Loucy (cell line): ENCODE data around the gene SLC5A4.

ENCODE experiments used
- CTCF ChIP-seq: fragments of 200-600 bp; sonication (generic); conservative IDR thresholded peaks from 2 replicates; pipeline ENCODE4 v1.5.1; 2014; ENCODE audit warnings: mild to moderate bottlenecking, antibody characterized with exemption, low read length
- EZH2phosphoT487 ChIP-seq: fragments of 200-600 bp; IDR thresholded peaks from 2 replicates; pipeline ENCODE4 v1.6.1; 2018; ENCODE audit warnings: antibody characterized with exemption, mild to moderate bottlenecking, moderate library complexity, borderline replicate concordance

- TF ChIP-seq CTCF, result no peak
- no peak for TF ChIP-seq EZH2phosphoT487
Measured at GRCh38 chr22:32246166-32246565, 9.0 kb downstream of the SLC5A4 start.
